ENCODE results near the gene ANXA6. TPM values are rescaled to one million over a fixed set of nuclear protein-coding genes. Genes with fewer than 3 reads are reported as not detected.

The ANXA6 gene
- total and polyA plus RNA-seq, 2 experiments from 2014 or later, result 122 to 152 TPM

DNA sequence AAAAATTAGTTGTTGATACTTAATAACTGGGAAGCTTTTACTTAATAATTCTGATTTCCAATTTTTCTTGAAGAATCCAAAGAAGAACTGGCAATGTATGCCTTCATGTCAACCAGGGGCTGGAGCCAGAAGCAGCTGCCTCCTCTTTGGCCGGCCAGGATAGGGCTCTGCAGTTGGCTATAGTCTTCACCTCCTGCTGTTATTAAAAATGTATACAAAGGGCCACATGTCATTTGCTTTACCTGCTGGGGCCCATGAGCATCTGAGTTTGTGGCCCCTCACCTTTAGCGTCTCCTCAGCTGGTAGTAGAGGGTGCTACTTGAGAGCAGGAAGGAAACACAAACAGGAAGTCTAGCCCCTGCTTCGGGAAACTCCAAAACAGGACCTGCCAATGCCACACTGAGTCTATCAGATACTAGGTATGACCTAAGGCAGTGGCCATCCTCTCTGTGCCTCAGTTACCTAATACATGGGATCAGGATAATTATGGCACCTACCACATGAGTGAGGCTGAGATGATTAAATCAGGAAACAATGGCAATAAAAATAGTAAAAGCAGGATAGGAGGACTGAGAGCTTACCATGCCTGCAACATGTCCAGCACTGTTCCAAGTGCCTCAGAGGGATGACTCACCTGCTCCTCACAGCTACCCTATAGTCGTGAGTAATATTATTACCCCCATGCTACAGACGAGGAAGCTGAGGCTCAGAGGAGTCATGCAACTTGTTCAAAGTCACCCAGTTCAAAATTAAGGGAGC is 45.0 kb upstream of the ANXA6 start:
- H2AFZ ChIP-seq, result no peak overlapping the region
- no peaks in the 10 kb centered on the region for H3K9me3 ChIP-seq (ENCODE audit: low read depth)
- H3K36me3 ChIP-seq (replicated peaks; ENCODE audit: insufficient read depth, low read depth), result no peaks in the 10 kb centered on the region
- no peaks in the 10 kb centered on the region for H3K79me2 ChIP-seq
- no peak for DNase-seq (ENCODE audit: low spot score)
- H3K27me3 ChIP-seq, result no peaks in the 10 kb centered on the region
- no peaks in the 10 kb centered on the region for H4K20me1 ChIP-seq (ENCODE audit: insufficient read depth, poor library complexity, severe bottlenecking)
- no peak overlapping the region for H3K4me3 ChIP-seq
- WGBS (ENCODE audit: low lambda C conversion rate, missing lambda C conversion rate), result 77% methylated on average over 5 of the region's 5 CpGs
- no peaks in the 10 kb centered on the region for H3K4me1 ChIP-seq (ENCODE audit: insufficient read depth)
- H3K27ac ChIP-seq, result no peak overlapping the region
- H3K4me2 ChIP-seq, result no peak overlapping the region
- no peaks in the 10 kb centered on the region for H3K9me2 ChIP-seq (replicated peaks; ENCODE audit: insufficient read depth)
- TF ChIP-seq CTCF (IDR thresholded peaks at IDR 0.05; ENCODE audit: poor library complexity) (no peak), EZH2phosphoT487 (IDR thresholded peaks at IDR 0.05; ENCODE audit: low read depth, severe bottlenecking, unreplicated experiment) (no peak), EZH2 (IDR thresholded peaks at IDR 0.05; ENCODE audit: borderline replicate concordance) (no peak)

DNA sequence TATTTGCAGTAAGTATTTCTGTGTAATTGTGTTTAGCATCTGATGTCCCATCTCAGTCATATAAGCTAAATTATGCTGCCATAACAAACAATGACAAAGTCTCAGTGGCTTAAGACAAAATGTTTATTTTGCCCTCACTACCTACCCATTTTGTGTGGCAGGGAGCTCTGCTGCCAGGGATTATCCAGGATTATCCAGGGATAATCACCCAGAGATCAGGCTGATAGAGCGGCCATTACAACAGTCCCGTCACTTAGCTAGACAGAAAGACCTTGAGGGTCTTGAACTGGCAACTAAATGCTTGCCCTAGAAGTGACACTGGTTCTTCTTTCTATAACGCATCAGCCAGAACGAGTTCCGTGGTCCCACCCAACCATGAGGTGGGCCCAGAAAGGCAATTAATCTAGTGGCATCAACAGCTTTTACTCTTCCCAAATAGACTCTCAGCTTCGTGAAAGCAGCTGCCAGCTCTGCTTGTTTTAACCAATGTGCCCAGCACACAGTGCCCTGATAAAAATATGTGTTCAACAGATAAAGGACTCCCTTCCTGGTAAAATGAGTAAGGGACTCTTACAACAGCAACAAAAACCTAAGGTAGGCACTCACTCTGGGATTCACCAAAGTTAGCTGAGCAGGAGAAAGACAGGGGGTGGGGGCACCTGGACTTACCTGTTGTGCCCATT is 43.5 kb upstream of the ANXA6 start:
- 66% methylated on average over 6 of the region's 6 CpGs for WGBS (ENCODE audit: low lambda C conversion rate, missing lambda C conversion rate)

GRCh38 chr5:151199581-151200185 is 42.1 kb upstream of the ANXA6 start:
- Histone ChIP-seq H2AFZ (no peak overlapping the region), H3K4me2 (no peak overlapping the region), H3K4me3 (no peak overlapping the region), H3K9me2 (replicated peaks; ENCODE audit: insufficient read depth) (no peaks in the 10 kb centered on the region), H3K79me2 (no peaks in the 10 kb centered on the region), H3K9me3 (ENCODE audit: low read depth) (no peaks in the 10 kb centered on the region), H3K27me3 (no peaks in the 10 kb centered on the region), H3K36me3 (replicated peaks; ENCODE audit: insufficient read depth, low read depth) (no peaks in the 10 kb centered on the region), H3K4me1 (ENCODE audit: insufficient read depth) (no peaks in the 10 kb centered on the region), H3K27ac (no peak overlapping the region), H4K20me1 (ENCODE audit: insufficient read depth, poor library complexity, severe bottlenecking) (no peaks in the 10 kb centered on the region)
- WGBS (ENCODE audit: low lambda C conversion rate, missing lambda C conversion rate), result 77% methylated on average over 7 of the region's 7 CpGs
- no peak for DNase-seq (ENCODE audit: low spot score)
- TF ChIP-seq CTCF (IDR thresholded peaks at IDR 0.05; ENCODE audit: poor library complexity), result no peak
- TF ChIP-seq EZH2phosphoT487 (IDR thresholded peaks at IDR 0.05; ENCODE audit: low read depth, severe bottlenecking, unreplicated experiment), result no peak
- TF ChIP-seq EZH2 (IDR thresholded peaks at IDR 0.05; ENCODE audit: borderline replicate concordance), result no peak

More for the DNA sequence above, 43.5 kb upstream of the ANXA6 start:
- TF ChIP-seq EZH2phosphoT487 (IDR thresholded peaks at IDR 0.05; ENCODE audit: low read depth, severe bottlenecking, unreplicated experiment), result no peak
- no peak for TF ChIP-seq EZH2 (IDR thresholded peaks at IDR 0.05; ENCODE audit: borderline replicate concordance)
- TF ChIP-seq CTCF (IDR thresholded peaks at IDR 0.05; ENCODE audit: poor library complexity), result no peak
- Histone ChIP-seq H2AFZ (no peak overlapping the region), H3K27me3 (no peaks in the 10 kb centered on the region), H3K4me2 (no peak overlapping the region), H4K20me1 (ENCODE audit: insufficient read depth, poor library complexity, severe bottlenecking) (no peaks in the 10 kb centered on the region), H3K9me2 (replicated peaks; ENCODE audit: insufficient read depth) (no peaks in the 10 kb centered on the region), H3K4me1 (ENCODE audit: insufficient read depth) (no peaks in the 10 kb centered on the region), H3K36me3 (replicated peaks; ENCODE audit: insufficient read depth, low read depth) (no peaks in the 10 kb centered on the region), H3K79me2 (no peaks in the 10 kb centered on the region), H3K4me3 (no peak overlapping the region), H3K9me3 (ENCODE audit: low read depth) (no peaks in the 10 kb centered on the region), H3K27ac (no peak overlapping the region)
- no peak for DNase-seq (ENCODE audit: low spot score)
